Activated naive CD8-positive, alpha-beta T cell treated with anti-CD3 and anti-CD28 coated beads, Interleukin-2, amount 10 ng/mL, durations not matched to agents 7 days and 5 days (primary cell): ENCODE measurements around the gene CES5A. TPM values are rescaled to one million over a fixed set of nuclear protein-coding genes. Genes with fewer than 3 reads are reported as not detected.
"Not testable (repeated sequence)": the region's sequence is repeated elsewhere in the genome, so short reads cannot be mapped to it uniquely, and the experiment has no call there.

Experiments used
- ATAC-seq: fragments of 150-1000 bp; cut with Tn5 transposase; one replicate; pipeline ENCODE4 v1.10.0; 2021; ENCODE audit warnings: low read depth, moderate library complexity
- POLR2A ChIA-PET: fragments of 350-600 bp; sonication (Branson Sonifier 250); formaldehyde crosslinking; loops from one replicate; lab custom pipeline; 2021; ENCODE audit warnings: antibody characterized with exemption; lab: Charles Lee
- DNase-seq: peaks from one replicate; pipeline ENCODE4 v3.0.0; 2021
- H3K27ac Mint-ChIP-seq: one replicate; pipeline ENCODE4 v1.8.0; 2022; ENCODE audit warnings: mild to moderate bottlenecking, mixed read lengths
- H3K27me3 Mint-ChIP-seq: one replicate; pipeline ENCODE4 v1.8.0; 2022; ENCODE audit warnings: mild to moderate bottlenecking, moderate library complexity, mixed read lengths
- H3K36me3 Mint-ChIP-seq: one replicate; pipeline ENCODE4 v1.8.0; 2021; ENCODE audit warnings: mild to moderate bottlenecking, mixed read lengths
- H3K4me1 Mint-ChIP-seq: one replicate; pipeline ENCODE4 v1.8.0; 2021; ENCODE audit warnings: mixed read lengths
- H3K4me3 Mint-ChIP-seq: one replicate; pipeline ENCODE4 v1.8.0; 2022; ENCODE audit warnings: mild to moderate bottlenecking, moderate library complexity, mixed read lengths
- H3K9me3 Mint-ChIP-seq: one replicate; pipeline ENCODE4 v1.8.0; 2021; ENCODE audit warnings: mixed read lengths
- total RNA-seq, 2 experiments: library from RNA; stranded (reverse); gene quantifications; one replicate each; pipeline ENCODE4 v1.2.3, GENCODE V29; 2021

CES5A gene
- total RNA-seq, 2 experiments from 2014 or later, result not detected

- no peak overlapping the region for H3K27ac Mint-ChIP-seq
- POLR2A ChIA-PET, result no interaction called here
- no peak for DNase-seq
Observed at GRCh38 chr16:55832425-55832772, 42.8 kb downstream of the CES5A start.

GRCh38 chr16:55830658-55831294, 44.4 kb downstream of the CES5A start:
- no peak overlapping the region for H3K27ac Mint-ChIP-seq

More at GRCh38 chr16:55832425-55832772, 42.8 kb downstream of the CES5A start:
- Mint-ChIP-seq H3K27me3 (peaks cover 4% of the 10 kb centered on the region), H3K4me1 (no peaks in the 10 kb centered on the region), H3K9me3 (no peaks in the 10 kb centered on the region), H3K36me3 (no peaks in the 10 kb centered on the region), H3K4me3 (no peak overlapping the region)
- ATAC-seq, result no peak

GRCh38 chr16:55829232-55829631, 45.9 kb downstream of the CES5A start:
- H3K4me1 Mint-ChIP-seq, H3K27ac Mint-ChIP-seq, H3K4me3 Mint-ChIP-seq, H3K27me3 Mint-ChIP-seq, DNase-seq, H3K9me3 Mint-ChIP-seq, POLR2A ChIA-PET, H3K36me3 Mint-ChIP-seq, ATAC-seq: not testable (repeated sequence)

More at GRCh38 chr16:55830658-55831294, 44.4 kb downstream of the CES5A start:
- no peak for ATAC-seq
- DNase-seq, result no peak
- Mint-ChIP-seq H3K9me3 (no peaks in the 10 kb centered on the region), H3K36me3 (no peaks in the 10 kb centered on the region), H3K4me1 (no peaks in the 10 kb centered on the region), H3K4me3 (no peak overlapping the region), H3K27me3 (peaks cover 6% of the 10 kb centered on the region)
- POLR2A ChIA-PET, result no interaction called here

- ATAC-seq, result no peak
Observed at GRCh38 chr16:55828680-55829079, 46.5 kb downstream of the CES5A start.

GRCh38 chr16:55825115-55825728, 50.0 kb downstream of the CES5A start:
- DNase-seq (no peak), ATAC-seq (no peak)
- Mint-ChIP-seq H3K36me3 (no peaks in the 10 kb centered on the region), H3K4me3 (no peak overlapping the region), H3K4me1 (no peaks in the 10 kb centered on the region), H3K9me3 (no peaks in the 10 kb centered on the region), H3K27ac (no peak overlapping the region), H3K27me3 (peaks cover 4% of the 10 kb centered on the region)
- POLR2A ChIA-PET, result no interaction called here

More at GRCh38 chr16:55828680-55829079, 46.5 kb downstream of the CES5A start:
- Mint-ChIP-seq H3K27ac (no peak overlapping the region), H3K36me3 (no peaks in the 10 kb centered on the region), H3K4me3 (no peak overlapping the region), H3K4me1 (no peaks in the 10 kb centered on the region), H3K27me3 (peaks cover 4% of the 10 kb centered on the region), H3K9me3 (no peaks in the 10 kb centered on the region)
- POLR2A ChIA-PET, result no interaction called here
- no peak for DNase-seq

GRCh38 chr16:55824473-55825000, 50.6 kb downstream of the CES5A start:
- DNase-seq, result no peak
- H3K9me3 Mint-ChIP-seq, result no peaks in the 10 kb centered on the region
- H3K27ac Mint-ChIP-seq, result no peak overlapping the region
- H3K4me1 Mint-ChIP-seq, result no peaks in the 10 kb centered on the region
- no peak for ATAC-seq
- POLR2A ChIA-PET, result no interaction called here
- H3K36me3 Mint-ChIP-seq, result no peaks in the 10 kb centered on the region
- H3K27me3 Mint-ChIP-seq, result peaks cover 4% of the 10 kb centered on the region
- no peak overlapping the region for H3K4me3 Mint-ChIP-seq

GRCh38 chr16:55822280-55822810, 52.8 kb downstream of the CES5A start:
- no peak for DNase-seq
- ATAC-seq, result no peak
- Mint-ChIP-seq H3K36me3 (no peaks in the 10 kb centered on the region), H3K4me3 (no peak overlapping the region), H3K27me3 (peaks cover 4% of the 10 kb centered on the region), H3K27ac (no peak overlapping the region), H3K9me3 (no peaks in the 10 kb centered on the region), H3K4me1 (no peaks in the 10 kb centered on the region)
- POLR2A ChIA-PET, result no interaction called here

- POLR2A ChIA-PET, result no interaction called here
- peaks cover 3% of the 10 kb centered on the region for H3K27me3 Mint-ChIP-seq
- ATAC-seq (no peak), DNase-seq (no peak)
- H3K27ac Mint-ChIP-seq, result no peak overlapping the region
- H3K9me3 Mint-ChIP-seq, result no peaks in the 10 kb centered on the region
- H3K36me3 Mint-ChIP-seq, result no peaks in the 10 kb centered on the region
- H3K4me1 Mint-ChIP-seq, result no peaks in the 10 kb centered on the region
- no peak overlapping the region for H3K4me3 Mint-ChIP-seq
Observed at GRCh38 chr16:55821210-55821609, 54.0 kb downstream of the CES5A start.

- POLR2A ChIA-PET, result no interaction called here
- no peaks in the 10 kb centered on the region for H3K9me3 Mint-ChIP-seq
- no peak overlapping the region for H3K4me3 Mint-ChIP-seq
- DNase-seq, result no peak
- H3K4me1 Mint-ChIP-seq, result no peaks in the 10 kb centered on the region
- no peaks in the 10 kb centered on the region for H3K27me3 Mint-ChIP-seq
- H3K36me3 Mint-ChIP-seq, result no peaks in the 10 kb centered on the region
- no peak for ATAC-seq
- no peak overlapping the region for H3K27ac Mint-ChIP-seq
Observed at GRCh38 chr16:55820615-55821014, 54.6 kb downstream of the CES5A start.

GRCh38 chr16:55817236-55817912, 57.8 kb downstream of the CES5A start:
- Mint-ChIP-seq H3K27ac (no peak overlapping the region), H3K4me3 (no peak overlapping the region), H3K9me3 (no peaks in the 10 kb centered on the region), H3K4me1 (no peaks in the 10 kb centered on the region), H3K36me3 (no peaks in the 10 kb centered on the region), H3K27me3 (no peaks in the 10 kb centered on the region)
- no peak for DNase-seq
- no peak for ATAC-seq
- POLR2A ChIA-PET, result no interaction called here

- H3K36me3 Mint-ChIP-seq, ATAC-seq, H3K4me3 Mint-ChIP-seq, DNase-seq, POLR2A ChIA-PET, H3K9me3 Mint-ChIP-seq, H3K27me3 Mint-ChIP-seq, H3K27ac Mint-ChIP-seq, H3K4me1 Mint-ChIP-seq: not testable (repeated sequence)
Observed at GRCh38 chr16:55816222-55816621, 59.0 kb downstream of the CES5A start.

GRCh38 chr16:55815320-55815719, 59.9 kb downstream of the CES5A start:
- Mint-ChIP-seq H3K4me1 (no peaks in the 10 kb centered on the region), H3K36me3 (no peaks in the 10 kb centered on the region), H3K27me3 (no peaks in the 10 kb centered on the region), H3K9me3 (no peaks in the 10 kb centered on the region), H3K27ac (no peak overlapping the region), H3K4me3 (no peak overlapping the region)
- DNase-seq, result no peak
- no peak for ATAC-seq
- POLR2A ChIA-PET, result no interaction called here

- H3K27ac Mint-ChIP-seq, H3K9me3 Mint-ChIP-seq, DNase-seq, H3K36me3 Mint-ChIP-seq, H3K4me1 Mint-ChIP-seq, ATAC-seq, POLR2A ChIA-PET, H3K4me3 Mint-ChIP-seq, H3K27me3 Mint-ChIP-seq: not testable (repeated sequence)
Observed at GRCh38 chr16:55814174-55814573, 61.0 kb downstream of the CES5A start.
